GM18868 (cell line): ENCODE results near the gene CD300LD.

ENCODE experiments used
- ATAC-seq: cut with Tn5 transposase; IDR thresholded peaks from one replicate; pipeline ENCODE4 v1.9.1; 2021; ENCODE audit warnings: mild to moderate bottlenecking, moderate library complexity; ENCODE audit not compliant: unreplicated experiment

Gene CD300LD

DNA sequence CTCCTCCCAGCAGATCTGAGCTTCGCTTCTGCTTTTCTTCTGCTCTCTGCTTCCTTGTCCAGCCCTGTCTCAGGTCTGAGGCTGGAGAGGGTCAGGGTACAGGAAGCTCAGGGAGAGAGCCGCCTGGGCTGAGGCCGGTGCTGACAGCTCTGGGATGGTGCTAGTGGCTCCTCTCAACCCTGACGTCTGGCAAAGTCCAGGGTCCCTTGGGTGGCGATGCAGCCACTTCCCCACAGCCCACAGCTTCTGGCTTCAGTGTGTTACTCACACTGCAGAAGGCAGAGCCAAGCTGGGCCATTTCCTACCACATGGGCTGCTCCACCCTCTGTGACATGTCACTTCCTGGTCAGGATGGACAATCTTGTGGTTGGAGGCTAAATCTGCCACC, 46.2 kb downstream of the CD300LD start, which contains the start of gene CD300C:
TSS of gene CD300C (minus strand) at position 273 of the 388 bp plus-strand sequence. CDS start 333 bp downstream, outside the sequence.
- ATAC-seq: no peak

DNA sequence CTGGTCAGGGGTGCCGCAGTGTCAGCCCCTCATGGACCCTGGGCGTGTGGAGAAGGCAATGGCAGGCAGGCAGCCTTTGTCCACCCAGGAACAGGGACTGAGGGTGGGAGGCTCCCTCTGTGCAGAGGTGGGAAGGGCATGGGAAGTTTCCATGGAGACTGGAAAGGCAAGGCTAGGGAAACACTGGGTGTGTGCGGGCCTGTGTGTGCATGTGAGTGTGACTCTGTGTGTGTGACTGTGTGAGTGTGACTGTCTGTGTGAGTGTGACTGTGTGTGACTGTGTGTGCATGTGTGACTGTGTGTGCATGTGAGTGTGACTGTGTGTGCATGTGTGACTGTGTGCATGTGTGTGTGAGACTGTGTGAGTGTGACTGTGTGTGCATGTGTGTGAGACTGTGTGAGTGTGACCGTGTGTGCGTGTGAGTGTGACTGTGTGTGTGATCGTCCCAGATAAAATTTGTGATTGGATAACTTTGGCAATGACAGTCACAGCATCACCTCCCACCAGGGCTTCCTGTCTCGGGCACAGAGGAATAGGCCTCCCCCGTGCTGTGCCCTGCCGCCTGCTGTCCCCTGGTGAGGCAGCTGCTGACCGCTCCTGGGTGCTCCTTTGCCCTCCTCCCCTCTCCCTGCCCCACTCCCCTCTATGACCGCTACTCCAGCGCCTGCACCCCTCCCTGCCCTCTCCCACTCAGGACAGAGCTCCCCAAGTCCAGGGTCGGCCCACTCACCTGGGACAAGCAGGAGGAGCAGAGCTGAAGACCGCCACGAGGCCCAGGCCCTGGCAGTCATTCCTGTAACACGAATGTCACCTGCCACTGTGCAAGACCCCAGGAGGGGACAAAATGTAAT, 46.9 kb downstream of the CD300LD start:
- ATAC-seq: no peak

DNA sequence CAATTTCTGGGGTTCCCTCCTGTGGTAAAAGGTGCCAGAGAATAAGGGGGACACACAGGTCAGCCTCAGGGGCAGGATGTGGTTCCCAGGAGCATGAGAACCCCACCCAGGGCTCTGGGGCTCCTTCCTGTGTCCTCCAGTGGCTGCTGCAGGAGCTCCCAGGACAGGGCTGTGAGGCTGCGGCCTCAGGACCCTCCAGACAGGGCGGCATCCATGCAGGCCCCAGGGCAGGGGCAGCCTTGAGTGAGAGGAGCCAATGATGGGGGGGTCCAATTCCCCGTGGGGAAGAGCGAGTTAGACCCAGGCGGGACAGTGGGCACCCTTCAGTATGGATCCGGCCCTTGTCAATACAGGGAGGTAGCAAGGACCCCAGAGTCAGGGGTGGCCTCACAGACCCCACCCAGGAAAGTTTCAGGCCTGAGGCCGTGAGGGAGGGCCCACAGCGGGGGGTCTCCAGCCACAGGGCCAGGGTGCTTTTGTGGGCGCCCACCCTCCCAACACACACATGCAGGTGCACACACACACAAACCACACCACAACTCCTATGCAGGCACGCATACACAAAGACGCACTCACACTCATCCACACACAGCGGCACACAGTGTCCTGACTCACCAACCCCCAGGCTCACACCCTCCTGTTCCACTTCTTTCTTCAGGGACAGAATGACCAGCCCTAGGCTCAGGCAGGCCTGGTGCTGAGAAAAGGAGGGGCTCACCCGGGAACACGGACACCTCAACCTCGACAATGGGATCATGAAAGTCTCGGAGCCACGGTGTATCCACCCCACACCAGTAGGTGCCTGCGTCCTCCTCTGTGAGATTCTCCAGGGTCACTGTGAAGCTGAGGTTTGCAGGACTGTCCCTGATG, 48.0 kb downstream of the CD300LD start:
- no peak for ATAC-seq

DNA sequence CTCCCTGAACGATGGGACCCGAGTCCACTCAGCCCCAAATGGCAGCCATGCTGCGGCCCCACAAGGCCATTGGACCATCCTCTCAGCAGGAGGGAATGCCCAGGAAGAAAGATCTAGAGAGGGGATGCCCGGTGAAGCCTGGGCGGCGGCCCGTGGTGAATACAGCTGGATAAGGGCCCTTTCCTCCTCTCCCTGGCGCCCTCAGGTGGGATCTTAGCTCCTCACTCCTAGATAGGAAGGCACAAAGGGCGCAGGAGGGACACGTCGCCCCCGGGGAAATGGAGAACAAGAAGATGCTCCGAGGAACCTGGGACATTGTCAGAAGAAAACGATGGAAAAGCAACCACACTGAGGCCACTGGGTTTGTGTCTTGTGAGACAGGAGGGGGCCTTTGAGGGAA, 48.7 kb downstream of the CD300LD start:
- ATAC-seq: no peak

DNA sequence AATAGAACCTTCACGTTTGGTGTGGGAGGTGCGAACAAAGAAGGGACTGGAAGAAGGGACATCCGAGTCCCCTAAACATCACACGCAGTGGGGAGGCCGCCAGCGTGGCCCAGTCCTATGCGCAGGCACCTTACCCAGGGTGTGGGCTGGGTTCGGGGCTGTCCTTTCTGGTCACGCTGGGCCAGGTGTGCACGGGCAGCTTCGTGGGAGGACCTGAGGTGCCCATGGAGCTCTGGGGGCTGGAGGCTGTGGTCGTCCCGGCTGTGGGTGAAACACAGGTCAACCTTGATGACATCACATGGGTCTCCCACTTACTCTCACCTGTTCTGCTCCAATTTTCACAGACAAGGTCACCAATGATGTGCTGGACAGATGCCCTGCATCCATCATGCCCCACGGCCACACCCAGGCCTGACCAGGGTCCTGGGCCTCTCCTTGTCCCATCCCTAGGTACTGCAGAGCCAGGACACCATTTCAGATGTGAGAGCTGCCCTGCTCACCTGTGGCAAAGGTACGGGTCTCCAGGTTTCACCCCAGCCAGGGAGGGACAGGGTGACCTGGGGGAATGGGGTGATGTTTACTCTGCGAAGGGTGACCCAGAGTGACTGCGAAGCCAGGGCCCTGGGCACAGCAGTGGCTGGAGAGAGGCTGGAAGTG, 49.2 kb downstream of the CD300LD start:
- ATAC-seq: no peak

DNA sequence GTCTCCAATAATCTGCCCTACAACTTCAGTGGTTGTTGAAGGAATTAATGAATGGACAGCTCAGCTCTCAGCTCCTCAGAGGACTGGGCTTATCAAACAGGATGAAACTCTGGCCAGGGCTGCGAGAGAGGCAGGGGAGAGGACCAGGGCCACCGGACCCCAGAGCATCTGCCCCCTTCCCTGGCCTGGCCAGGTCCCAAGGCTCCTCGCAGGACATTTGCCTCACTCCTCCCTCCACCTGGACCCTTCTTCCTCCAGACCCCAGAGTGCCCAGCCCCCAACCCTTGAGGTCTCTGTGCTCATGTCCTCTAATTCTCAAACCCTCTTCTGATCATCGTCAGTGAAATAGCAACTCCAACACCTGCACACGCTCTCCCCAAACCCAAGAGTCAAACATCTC, 49.9 kb downstream of the CD300LD start:
- no peak for ATAC-seq

DNA sequence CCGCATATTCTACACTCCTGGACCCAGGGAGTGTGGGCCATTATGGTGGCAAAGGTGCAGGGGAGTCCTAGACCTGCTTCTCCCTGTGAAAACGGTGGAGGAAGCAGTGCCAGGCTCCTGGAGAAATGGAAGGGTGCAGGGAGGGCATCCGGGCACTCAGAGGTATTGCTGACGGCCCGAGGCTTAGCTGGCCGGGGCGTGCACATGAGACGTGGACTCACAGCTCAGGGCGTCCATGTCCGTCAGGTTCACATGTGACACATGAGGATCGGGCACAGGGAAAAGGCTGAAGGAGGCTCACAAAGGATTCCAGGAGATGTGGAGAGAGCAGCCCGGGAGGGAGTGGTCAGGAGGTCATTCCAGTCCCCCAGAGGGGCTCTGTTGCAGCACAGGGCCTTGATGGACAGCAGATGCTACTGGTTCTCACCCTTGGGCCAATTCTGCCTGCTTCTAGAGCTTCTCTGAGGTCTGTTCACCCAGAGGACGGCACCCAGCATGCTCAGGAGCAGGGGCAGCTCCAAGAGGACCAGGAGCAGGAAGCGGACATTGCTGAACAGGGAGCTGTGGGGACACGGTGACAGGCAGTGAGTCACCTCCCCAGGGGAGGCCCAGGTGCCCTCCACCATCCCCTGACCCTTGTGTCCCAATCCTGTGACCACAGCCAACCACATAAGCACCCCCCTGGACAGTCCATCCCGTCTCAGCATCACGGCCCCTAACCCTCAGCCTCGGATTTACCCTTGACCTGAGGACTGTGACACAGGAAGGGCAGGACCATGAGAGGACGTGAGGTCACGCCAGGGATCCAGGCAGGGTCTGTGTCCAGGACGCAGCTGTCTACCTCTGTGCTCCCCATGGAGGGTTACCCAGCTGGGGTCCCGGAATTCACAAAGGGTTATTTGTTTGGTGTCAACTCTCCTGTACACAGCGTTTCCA, 50.6 kb downstream of the CD300LD start:
- ATAC-seq: no peak

DNA sequence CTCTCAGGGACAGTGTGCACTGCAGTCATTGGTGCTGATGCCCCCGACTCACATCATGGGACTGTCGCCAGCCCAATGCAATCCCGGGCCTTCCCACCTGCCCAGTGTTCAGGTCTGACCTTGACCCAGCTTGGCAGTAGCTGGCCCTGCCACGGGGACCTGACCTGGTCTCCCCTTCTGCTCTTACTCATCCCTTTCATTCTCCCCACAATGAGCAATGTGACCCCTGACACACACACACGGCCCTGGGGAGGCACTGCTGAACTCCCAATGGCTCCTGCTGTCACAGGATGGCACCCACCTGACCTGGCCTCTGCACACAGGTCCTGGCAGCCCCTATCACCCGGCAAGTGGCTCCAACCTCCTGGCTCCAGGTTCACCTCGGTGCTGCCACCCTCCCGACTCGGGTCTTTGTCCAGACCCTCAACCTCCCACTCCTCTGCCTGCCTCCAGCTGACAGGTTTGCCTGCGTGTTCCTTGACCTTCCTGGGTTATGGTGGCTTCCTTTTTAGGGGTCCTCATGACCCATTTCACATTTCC, 52.7 kb downstream of the CD300LD start:
- no peak for ATAC-seq

DNA sequence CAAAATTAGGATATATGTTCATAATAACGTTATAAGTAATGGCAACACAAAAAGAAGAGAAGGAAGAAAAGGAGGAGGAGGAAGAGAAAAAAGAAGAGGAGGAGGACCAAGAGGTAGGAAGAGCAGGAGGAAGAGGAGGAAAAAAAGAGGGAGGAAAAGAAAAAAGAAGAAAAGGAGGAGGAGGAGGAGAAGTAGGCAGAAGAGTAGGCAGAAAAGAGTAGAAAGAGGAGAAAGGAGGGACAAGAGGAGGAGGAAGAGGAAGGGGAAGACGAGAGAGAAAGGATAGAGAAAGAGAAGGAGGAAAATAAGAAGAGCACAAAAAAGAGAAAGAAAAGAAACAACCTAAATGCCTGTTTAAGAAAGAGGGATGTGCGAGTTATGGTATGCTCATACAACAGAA, 55.2 kb downstream of the CD300LD start:
- ATAC-seq: no peak

DNA sequence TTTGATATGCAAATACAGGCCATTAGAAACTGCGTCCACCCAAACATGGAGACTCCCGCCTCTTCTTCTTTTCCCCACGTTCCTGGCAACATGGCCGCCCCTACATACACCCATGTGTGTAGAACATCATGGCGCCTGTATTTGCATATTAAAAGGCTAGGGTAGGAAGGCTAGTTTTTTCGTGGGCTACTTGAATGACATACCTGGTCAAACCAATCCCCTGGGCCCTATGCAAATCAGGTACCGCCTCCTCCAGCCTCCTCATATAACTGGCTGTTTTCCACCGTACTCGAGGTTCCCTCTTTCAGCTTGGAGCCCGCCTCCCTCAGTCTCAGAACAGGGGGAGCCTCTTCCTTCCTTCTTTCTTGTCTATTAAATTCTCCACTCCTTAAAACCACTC, 60.0 kb downstream of the CD300LD start:
- ATAC-seq: no peak

DNA sequence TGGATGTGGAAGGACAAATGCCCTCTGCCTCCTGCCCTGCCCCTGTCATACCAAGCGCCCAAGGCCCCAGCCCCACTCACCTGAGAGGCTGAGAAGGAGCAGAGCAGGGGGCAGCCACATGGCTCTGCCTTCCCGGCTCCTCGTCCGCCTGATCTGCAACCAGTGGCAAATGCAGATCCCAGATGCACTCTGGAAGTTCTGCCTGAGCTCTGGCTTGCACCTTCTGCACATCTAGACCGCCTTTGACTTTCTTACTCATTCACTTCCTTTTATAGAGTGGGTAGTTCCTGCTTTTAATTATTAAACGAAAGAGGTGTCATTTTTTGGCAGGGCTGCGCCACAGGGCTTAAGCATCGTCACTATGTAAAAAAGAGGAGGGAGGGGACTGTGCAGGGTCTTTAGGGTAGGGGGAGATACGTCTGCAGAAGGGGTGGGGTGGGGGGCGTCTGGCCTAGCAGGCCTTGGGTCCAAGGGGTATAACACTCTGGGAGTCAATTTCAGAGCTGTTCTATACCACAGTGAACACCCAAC, 60.8 kb downstream of the CD300LD start, which contains the start of gene CD300LB:
TSS of gene CD300LB (minus strand) at position 245 of the 531 bp plus-strand sequence. CDS start at position 120, 125 bp downstream.
- no peak for ATAC-seq

DNA sequence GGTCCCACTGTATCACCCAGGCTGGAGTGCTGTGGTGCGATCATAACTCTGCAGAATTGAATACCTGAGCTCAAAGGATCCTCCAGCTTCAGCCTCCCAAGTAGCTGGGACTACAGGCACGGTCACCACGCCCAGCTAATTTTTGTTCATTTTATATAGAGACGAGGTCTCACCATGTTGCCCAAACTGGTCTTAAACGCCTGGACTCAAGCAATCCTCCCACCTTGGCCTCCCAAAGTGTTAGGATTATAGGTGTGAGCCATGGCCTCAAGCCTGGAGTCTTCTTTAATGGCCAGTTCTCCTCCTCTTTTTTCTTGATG, 61.3 kb downstream of the CD300LD start:
- ATAC-seq: no peak
